Neural crest cell (in vitro differentiated cells): Measurements from ENCODE around the gene ZSCAN16. TPM values are rescaled to one million over a fixed set of nuclear protein-coding genes. Genes with fewer than 3 reads are reported as not detected.
"Not testable (repeated sequence)": the region's sequence is repeated elsewhere in the genome, so short reads cannot be mapped to it uniquely, and the experiment has no call there.

ENCODE experiments used
- DNase-seq: peaks from one replicate; pipeline ENCODE4 v3.0.0; 2021; ENCODE audit warnings: low read depth, mixed read lengths, low spot score
- H3K27ac Mint-ChIP-seq: one replicate; pipeline ENCODE4 v1.8.0; 2021; ENCODE audit warnings: mild to moderate bottlenecking, mixed read lengths; ENCODE audit not compliant: unreplicated experiment
- H3K27me3 Mint-ChIP-seq: 2 replicates; pipeline ENCODE4 v1.8.0; 2021; ENCODE audit warnings: low read depth, mild to moderate bottlenecking, mixed read lengths
- H3K36me3 Mint-ChIP-seq: 2 replicates; pipeline ENCODE4 v1.8.0; 2021; ENCODE audit warnings: low read depth, mild to moderate bottlenecking, mixed read lengths
- H3K4me1 Mint-ChIP-seq: 2 replicates; pipeline ENCODE4 v1.8.0; 2021; ENCODE audit warnings: mixed read lengths
- H3K4me3 Mint-ChIP-seq: one replicate; pipeline ENCODE4 v1.8.0; 2021; ENCODE audit warnings: mild to moderate bottlenecking, mixed read lengths
- H3K9me3 Mint-ChIP-seq: 2 replicates; pipeline ENCODE4 v1.8.0; 2021; ENCODE audit warnings: mixed read lengths
- CTCF ChIP-seq: fragments of 200-600 bp; sonication (generic); conservative IDR thresholded peaks from 2 replicates; pipeline ENCODE4 v1.5.0; 2021; ENCODE audit warnings: antibody characterized with exemption, mild to moderate bottlenecking
- long read RNA-seq: library from polyadenylated mRNA; unstranded; transcript quantifications from one replicate; pipeline ENCODE4 v2.0.0, GENCODE V29; 2020
- total RNA-seq: library from RNA; stranded (reverse); gene quantifications from 2 replicates; pipeline ENCODE4 v1.2.1, GENCODE V29; 2021

ZSCAN16 gene
- total RNA-seq: 11.1 and 11.8 TPM in 2 replicates
- long read RNA-seq, transcript ZSCAN16-201 (4 exons, 1,328 nt): major isoform, 22 of 34 reads
- long read RNA-seq, partial matches to known transcripts: 2 of 34 reads
- long read RNA-seq, other reads (novel, unspliced or antisense): 10 of 34 reads

- peak within 1 kb of the TSS; percentile 97 for H3K27ac Mint-ChIP-seq
- no peak for TF ChIP-seq CTCF
- H3K4me3 Mint-ChIP-seq: peak within 1 kb of the TSS; percentile 98
- DNase-seq: peak; percentile 78
- H3K9me3 Mint-ChIP-seq: no peaks in the 10 kb centered on the region
- peaks cover 8% of the 10 kb centered on the region for H3K36me3 Mint-ChIP-seq
- H3K4me1 Mint-ChIP-seq: peaks cover 27% of the 10 kb centered on the region
- no peaks in the 10 kb centered on the region for H3K27me3 Mint-ChIP-seq
Observed at GRCh38 chr6:28124350-28124970, at the start of gene ZSCAN16. Gene ZSCAN16 (plus strand): TSS chr6:28124609. CDS start chr6:28125444, 835 bp downstream.

- peaks cover 26% of the 10 kb centered on the region for H3K27me3 Mint-ChIP-seq
- no peak overlapping the region for H3K27ac Mint-ChIP-seq
- peak overlapping the region; percentile 99 for H3K4me3 Mint-ChIP-seq
- H3K9me3 Mint-ChIP-seq: no peaks in the 10 kb centered on the region
- DNase-seq: no peak
- peaks cover 15% of the 10 kb centered on the region for H3K4me1 Mint-ChIP-seq
- TF ChIP-seq CTCF: no peak
- H3K36me3 Mint-ChIP-seq: no peaks in the 10 kb centered on the region
Observed at GRCh38 chr6:28078050-28078449, 46.4 kb upstream of the ZSCAN16 start.

- Mint-ChIP-seq H3K9me3 (no peaks in the 10 kb centered on the region), H3K4me1 (peaks cover 15% of the 10 kb centered on the region), H3K36me3 (no peaks in the 10 kb centered on the region), H3K27ac (no peak overlapping the region), H3K4me3 (peak overlapping the region; percentile 99), H3K27me3 (peaks cover 21% of the 10 kb centered on the region)
- no peak for DNase-seq
- no peak for TF ChIP-seq CTCF
Observed at GRCh38 chr6:28078836-28079235, 45.6 kb upstream of the ZSCAN16 start.

GRCh38 chr6:28080381-28080630 is 44.1 kb upstream of the ZSCAN16 start, which contains the start of gene ZNF165:
Gene ZNF165 (plus strand): TSS chr6:28080568. CDS start chr6:28085481, 4,913 bp downstream.
- peak within 1 kb of the TSS; percentile 99 for H3K27ac Mint-ChIP-seq
- peak; percentile 3 for DNase-seq
- peaks cover 13% of the 10 kb centered on the region for H3K27me3 Mint-ChIP-seq
- not testable (repeated sequence) for H3K36me3 Mint-ChIP-seq, H3K9me3 Mint-ChIP-seq
- H3K4me3 Mint-ChIP-seq: peak within 1 kb of the TSS; percentile 99
- peaks cover 15% of the 10 kb centered on the region for H3K4me1 Mint-ChIP-seq

- Mint-ChIP-seq H3K36me3 (peaks cover 2% of the 10 kb centered on the region), H3K4me3 (peak overlapping the region; percentile 99), H3K27me3 (peaks cover 9% of the 10 kb centered on the region), H3K9me3 (no peaks in the 10 kb centered on the region), H3K4me1 (peaks cover 15% of the 10 kb centered on the region), H3K27ac (peak overlapping the region; percentile 99)
- peak; percentile 91 for DNase-seq
- no peak for TF ChIP-seq CTCF
Observed at GRCh38 chr6:28080631-28081485, 43.6 kb upstream of the ZSCAN16 start.

- no peaks in the 10 kb centered on the region for H3K9me3 Mint-ChIP-seq
- peak overlapping the region; percentile 99 for H3K27ac Mint-ChIP-seq
- peaks cover 6% of the 10 kb centered on the region for H3K27me3 Mint-ChIP-seq
- no peak for DNase-seq
- H3K4me1 Mint-ChIP-seq: peaks cover 15% of the 10 kb centered on the region
- TF ChIP-seq CTCF: no peak
- peaks cover 2% of the 10 kb centered on the region for H3K36me3 Mint-ChIP-seq
- peak overlapping the region; percentile 99 for H3K4me3 Mint-ChIP-seq
Observed at GRCh38 chr6:28081486-28081751, 43.0 kb upstream of the ZSCAN16 start.
